ENCODE measurements around the gene SLC39A13. TPM values are rescaled to one million over a fixed set of nuclear protein-coding genes. Genes with fewer than 3 reads are reported as not detected.

Gene SLC39A13
- total RNA-seq, 4 donors from 2014 or later, result 21.2 to 52.6 (median 46.0) TPM

DNA sequence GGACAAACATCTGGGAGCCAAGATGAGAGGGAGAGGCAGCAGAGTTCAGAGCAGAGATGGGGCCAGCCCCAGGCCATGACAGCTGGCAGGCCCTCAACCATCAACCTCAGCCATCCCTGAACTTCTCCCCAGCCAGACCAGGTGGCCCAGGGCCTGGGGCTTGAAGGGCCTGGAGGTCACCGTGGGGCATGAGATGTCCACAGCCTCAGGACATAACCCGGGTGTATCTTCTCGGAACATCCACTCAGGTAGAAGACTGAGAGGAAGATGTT, 12.4 kb upstream of the SLC39A13 start:
- TF ChIP-seq, protein P1, sequence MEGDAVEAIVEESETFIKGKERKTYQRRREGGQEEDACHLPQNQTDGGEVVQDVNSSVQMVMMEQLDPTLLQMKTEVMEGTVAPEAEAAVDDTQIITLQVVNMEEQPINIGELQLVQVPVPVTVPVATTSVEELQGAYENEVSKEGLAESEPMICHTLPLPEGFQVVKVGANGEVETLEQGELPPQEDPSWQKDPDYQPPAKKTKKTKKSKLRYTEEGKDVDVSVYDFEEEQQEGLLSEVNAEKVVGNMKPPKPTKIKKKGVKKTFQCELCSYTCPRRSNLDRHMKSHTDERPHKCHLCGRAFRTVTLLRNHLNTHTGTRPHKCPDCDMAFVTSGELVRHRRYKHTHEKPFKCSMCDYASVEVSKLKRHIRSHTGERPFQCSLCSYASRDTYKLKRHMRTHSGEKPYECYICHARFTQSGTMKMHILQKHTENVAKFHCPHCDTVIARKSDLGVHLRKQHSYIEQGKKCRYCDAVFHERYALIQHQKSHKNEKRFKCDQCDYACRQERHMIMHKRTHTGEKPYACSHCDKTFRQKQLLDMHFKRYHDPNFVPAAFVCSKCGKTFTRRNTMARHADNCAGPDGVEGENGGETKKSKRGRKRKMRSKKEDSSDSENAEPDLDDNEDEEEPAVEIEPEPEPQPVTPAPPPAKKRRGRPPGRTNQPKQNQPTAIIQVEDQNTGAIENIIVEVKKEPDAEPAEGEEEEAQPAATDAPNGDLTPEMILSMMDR (IDR thresholded peaks at IDR 0.05; ENCODE audit: low read depth), result no peak

DNA sequence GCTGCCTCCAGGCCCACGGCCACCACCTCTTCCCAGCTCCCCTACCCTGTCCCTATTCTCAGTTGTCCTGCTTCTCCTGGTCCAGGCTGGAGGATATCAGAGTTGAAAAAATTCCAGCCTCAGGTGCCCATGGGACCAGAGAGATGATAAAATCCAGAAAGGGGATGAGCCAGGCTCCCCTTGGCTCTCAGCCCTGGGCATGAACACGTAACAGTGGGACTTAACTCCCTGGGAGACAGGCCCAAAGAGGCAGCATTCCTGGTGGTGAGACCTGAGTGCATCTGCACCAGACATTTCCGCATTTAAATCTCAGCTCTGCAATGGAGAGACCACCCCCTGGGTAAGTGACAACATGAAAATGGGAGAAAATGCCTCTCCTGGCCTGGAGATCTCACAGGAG, 10.4 kb upstream of the SLC39A13 start:
- TF ChIP-seq, protein P1 (IDR thresholded peaks at IDR 0.05; ENCODE audit: low read depth), result no peak

DNA sequence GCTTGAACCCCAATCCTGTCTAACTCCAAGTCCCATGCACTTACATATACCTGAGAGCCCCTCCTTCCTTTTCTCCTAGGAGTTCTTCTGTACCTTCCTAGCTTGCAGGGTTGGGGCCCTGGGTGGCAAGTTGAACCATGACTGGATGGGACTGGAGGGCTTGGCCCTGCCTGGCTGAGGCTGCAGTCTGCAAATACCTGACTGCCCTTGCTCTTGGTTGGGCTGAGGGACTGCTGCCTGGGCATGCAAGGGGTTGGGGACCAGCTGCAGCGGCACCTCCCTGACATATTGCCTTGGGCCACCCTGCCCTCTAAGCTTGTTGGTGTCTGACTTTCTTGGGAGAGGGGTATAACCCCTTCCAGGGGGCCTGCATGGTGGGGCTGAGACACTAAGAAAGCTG, 9.8 kb upstream of the SLC39A13 start:
- TF ChIP-seq, protein P1 (IDR thresholded peaks at IDR 0.05; ENCODE audit: low read depth), result no peak

DNA sequence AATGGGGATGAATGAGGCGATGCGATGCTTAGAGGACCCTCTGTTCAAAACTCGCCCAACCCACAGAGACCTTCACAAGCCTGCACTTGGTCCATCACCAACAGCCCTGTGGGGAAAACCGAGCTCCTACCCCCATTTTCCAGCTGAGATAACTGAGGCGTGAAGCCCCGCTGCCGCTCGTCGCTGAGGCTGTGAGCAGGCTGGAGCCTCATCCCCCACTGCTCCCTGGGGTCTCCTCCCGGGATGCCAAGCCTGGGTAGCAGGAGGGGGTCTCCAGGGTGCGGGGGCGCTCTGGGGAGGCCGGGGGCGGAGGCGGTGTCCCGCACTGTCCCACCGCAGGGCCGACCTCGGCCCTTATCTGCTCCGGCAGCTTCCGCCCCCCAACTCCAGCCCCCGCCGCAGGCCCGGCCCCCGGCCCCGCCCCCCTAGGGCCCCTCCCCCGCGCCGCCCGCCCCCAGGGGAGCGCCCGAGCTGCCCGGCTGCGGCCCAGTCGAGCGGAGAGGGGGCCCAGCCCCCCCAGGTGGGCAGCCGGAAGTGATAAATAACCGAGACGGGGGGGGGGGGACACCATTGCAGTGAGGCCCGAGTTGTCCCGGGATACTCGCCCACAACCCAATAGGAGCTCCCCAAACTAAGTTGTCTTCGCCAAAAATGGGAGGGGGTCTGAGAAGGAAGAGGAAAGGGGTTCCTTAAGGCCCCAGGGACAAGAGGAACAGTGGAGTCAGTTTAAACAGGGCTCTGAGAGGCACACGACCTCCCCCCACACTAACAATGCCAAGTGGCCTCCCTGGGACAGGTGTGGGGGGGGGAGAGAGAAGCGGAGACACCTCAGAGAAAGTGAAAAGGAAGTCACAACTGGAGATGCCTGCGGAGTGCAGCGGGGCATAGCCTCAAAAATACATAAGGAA, 8.3 kb upstream of the SLC39A13 start:
- TF ChIP-seq, protein P1 (IDR thresholded peaks at IDR 0.05; ENCODE audit: low read depth), result no peak

DNA sequence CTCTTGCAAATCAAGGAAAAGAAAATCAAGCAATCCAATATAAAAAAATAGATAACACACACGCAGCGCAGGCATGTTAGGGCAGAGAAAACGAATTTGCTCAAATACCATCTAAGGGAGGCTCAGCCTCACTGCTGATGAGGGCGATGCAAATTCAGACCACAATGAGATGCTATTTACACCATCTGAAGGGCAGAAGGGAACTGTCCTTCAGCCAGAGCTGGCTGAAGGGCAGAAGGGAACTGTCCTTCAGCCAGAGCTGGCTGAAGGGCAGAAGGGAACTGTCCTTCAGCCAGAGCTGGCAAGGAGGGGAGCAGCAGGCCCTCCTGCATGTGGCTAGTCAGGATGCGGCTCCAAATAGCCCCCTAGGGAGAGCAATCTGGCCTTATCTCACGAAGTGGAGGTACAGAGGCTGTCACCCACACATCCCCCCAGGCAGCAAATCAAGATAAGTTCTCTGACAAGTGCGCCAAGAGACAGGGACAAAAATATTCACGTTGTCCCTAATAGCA, 7.6 kb upstream of the SLC39A13 start:
- TF ChIP-seq, protein P1 (IDR thresholded peaks at IDR 0.05; ENCODE audit: low read depth), result no peak

DNA sequence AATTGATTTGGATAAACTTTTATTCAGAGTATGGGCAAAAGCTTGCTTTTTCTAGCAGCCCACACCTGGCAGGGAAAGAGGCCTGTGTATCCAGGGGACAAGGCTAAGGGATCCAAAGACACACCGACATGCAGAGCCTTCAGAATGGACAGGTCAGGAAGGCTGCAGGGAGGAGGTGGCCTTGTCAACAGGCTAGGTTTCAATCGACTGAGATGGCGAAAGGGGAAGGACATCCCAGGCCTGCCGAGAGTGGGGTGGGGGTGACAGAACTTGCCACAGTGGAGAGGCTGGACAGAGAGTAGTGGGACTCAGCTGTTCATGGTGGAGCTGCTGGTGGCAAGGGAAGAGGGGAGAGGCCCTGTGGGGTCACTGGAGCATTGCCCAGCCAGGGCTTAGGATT, 5.3 kb upstream of the SLC39A13 start:
- TF ChIP-seq, protein P1 (IDR thresholded peaks at IDR 0.05; ENCODE audit: low read depth), result no peak

DNA sequence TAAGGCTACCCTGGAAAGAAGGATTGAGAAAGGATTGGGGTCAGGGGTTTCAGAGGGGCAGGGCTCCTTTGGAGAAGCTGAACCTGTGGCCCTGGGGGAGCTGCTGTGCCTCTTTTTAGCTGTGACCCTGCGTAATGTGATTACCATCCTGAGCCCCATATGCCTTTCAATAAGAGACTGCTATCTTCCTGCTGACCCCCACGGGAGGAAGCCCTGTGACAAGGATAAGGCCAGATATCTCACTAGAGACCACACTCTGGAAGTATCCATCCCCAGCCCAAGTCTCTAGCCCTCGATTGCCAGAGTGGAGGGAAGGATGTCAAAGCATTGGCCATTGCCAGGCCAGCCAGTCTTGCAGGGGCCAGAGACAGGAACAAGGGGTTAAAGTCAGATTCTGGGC, 4.8 kb upstream of the SLC39A13 start:
- TF ChIP-seq, protein P1 (IDR thresholded peaks at IDR 0.05; ENCODE audit: low read depth), result no peak
